Osteoblast (primary cell): ENCODE data around the gene TMTC2. TPM values are rescaled to one million over a fixed set of nuclear protein-coding genes. Genes with fewer than 3 reads are reported as not detected.

Source experiments
- DNase-seq: peaks from one replicate; pipeline ENCODE4 v3.0.0; 2011; ENCODE audit warnings: low spot score, mixed read lengths; ENCODE audit not compliant: insufficient read length; ENCODE audit errors: missing footprints
- H2AFZ ChIP-seq: 2 replicates; pipeline ENCODE4 v1.6.0; 2011; ENCODE audit warnings: mild to moderate bottlenecking, low read length
- H3K27ac ChIP-seq: 2 replicates; pipeline ENCODE4 v1.5.1; 2011; ENCODE audit warnings: mild to moderate bottlenecking, low read depth, low read length, moderate library complexity
- H3K27me3 ChIP-seq: 2 replicates; pipeline ENCODE4 v1.6.0; 2012; ENCODE audit warnings: mild to moderate bottlenecking, control low read depth, inconsistent platforms, low read length, moderate library complexity; ENCODE audit not compliant: insufficient read depth
- H3K36me3 ChIP-seq: 2 replicates; pipeline ENCODE4 v1.5.1; 2011; ENCODE audit warnings: mild to moderate bottlenecking, low read length, control low read depth, moderate library complexity; ENCODE audit not compliant: insufficient read depth
- H3K4me1 ChIP-seq: 2 replicates; pipeline ENCODE4 v1.5.1; 2011; ENCODE audit warnings: mild to moderate bottlenecking, low read length, control low read depth, moderate library complexity; ENCODE audit not compliant: insufficient read depth
- H3K4me2 ChIP-seq: 2 replicates; pipeline ENCODE4 v1.6.0; 2011; ENCODE audit warnings: mild to moderate bottlenecking, low read length; ENCODE audit not compliant: insufficient read depth
- H3K4me3 ChIP-seq: fragments of 200-600 bp; sonication (generic); 3 replicates; pipeline ENCODE4 v1.5.1; 2012; ENCODE audit warnings: mild to moderate bottlenecking, low read length, inconsistent platforms; ENCODE audit not compliant: insufficient read depth
- H3K79me2 ChIP-seq: 2 replicates; pipeline ENCODE4 v1.6.0; 2012; ENCODE audit warnings: mild to moderate bottlenecking, low read length, control low read depth, inconsistent platforms; ENCODE audit not compliant: insufficient read depth
- H3K9me3 ChIP-seq: 2 replicates; pipeline ENCODE4 v1.5.1; 2011; ENCODE audit warnings: low read depth, low read length, control low read depth
- H4K20me1 ChIP-seq: 2 replicates; pipeline ENCODE4 v1.6.0; 2012; ENCODE audit warnings: mild to moderate bottlenecking, low read length, control low read depth; ENCODE audit not compliant: insufficient read depth
- total RNA-seq: library from RNA; depleted of rRNA; stranded (reverse); fragments of >200 nt; gene quantifications from 2 replicates; pipeline ENCODE4 v1.2.3, GENCODE V29; 2012
- TF ChIP-seq, protein P1 (sequence below): IDR thresholded peaks from 2 replicates; pipeline ENCODE4 v1.5.1; 2011; ENCODE audit warnings: mild to moderate bottlenecking, low read depth, low read length, moderate library complexity; ENCODE audit errors: extremely low read depth

TMTC2 gene
- total RNA-seq, 1 donor = 2.5 TPM

DNA sequence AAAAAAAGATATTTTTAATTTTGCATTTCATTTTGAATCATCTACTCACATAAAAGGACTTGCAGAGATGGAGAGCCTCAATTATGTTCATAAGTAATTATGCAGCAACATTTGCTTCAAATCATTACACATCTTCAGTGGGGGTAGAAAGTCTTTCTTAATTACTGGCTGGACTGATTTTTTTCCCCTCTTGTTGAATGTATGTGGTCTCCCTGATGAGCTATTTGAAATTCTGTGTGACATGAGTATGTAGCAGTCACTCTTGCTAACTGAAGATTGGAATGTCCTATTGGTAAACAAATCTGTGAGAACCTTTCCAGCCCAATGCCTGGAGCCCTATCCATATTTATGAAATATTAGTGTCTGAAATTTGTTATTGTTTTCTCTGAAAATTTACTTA lies 139.8 kb downstream of the TMTC2 start:
- H3K4me2 ChIP-seq = no peak overlapping the region
- H4K20me1 ChIP-seq = no peaks in the 10 kb centered on the region
- no peaks in the 10 kb centered on the region for H3K36me3 ChIP-seq
- H3K27ac ChIP-seq = no peak overlapping the region
- no peaks in the 10 kb centered on the region for H3K4me1 ChIP-seq
- no peaks in the 10 kb centered on the region for H3K27me3 ChIP-seq
- no peak overlapping the region for H3K4me3 ChIP-seq
- no peak overlapping the region for H2AFZ ChIP-seq
- no peak for DNase-seq
- no peaks in the 10 kb centered on the region for H3K9me3 ChIP-seq
- TF ChIP-seq, protein P1, sequence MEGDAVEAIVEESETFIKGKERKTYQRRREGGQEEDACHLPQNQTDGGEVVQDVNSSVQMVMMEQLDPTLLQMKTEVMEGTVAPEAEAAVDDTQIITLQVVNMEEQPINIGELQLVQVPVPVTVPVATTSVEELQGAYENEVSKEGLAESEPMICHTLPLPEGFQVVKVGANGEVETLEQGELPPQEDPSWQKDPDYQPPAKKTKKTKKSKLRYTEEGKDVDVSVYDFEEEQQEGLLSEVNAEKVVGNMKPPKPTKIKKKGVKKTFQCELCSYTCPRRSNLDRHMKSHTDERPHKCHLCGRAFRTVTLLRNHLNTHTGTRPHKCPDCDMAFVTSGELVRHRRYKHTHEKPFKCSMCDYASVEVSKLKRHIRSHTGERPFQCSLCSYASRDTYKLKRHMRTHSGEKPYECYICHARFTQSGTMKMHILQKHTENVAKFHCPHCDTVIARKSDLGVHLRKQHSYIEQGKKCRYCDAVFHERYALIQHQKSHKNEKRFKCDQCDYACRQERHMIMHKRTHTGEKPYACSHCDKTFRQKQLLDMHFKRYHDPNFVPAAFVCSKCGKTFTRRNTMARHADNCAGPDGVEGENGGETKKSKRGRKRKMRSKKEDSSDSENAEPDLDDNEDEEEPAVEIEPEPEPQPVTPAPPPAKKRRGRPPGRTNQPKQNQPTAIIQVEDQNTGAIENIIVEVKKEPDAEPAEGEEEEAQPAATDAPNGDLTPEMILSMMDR = no peak
- H3K79me2 ChIP-seq = no peaks in the 10 kb centered on the region

DNA sequence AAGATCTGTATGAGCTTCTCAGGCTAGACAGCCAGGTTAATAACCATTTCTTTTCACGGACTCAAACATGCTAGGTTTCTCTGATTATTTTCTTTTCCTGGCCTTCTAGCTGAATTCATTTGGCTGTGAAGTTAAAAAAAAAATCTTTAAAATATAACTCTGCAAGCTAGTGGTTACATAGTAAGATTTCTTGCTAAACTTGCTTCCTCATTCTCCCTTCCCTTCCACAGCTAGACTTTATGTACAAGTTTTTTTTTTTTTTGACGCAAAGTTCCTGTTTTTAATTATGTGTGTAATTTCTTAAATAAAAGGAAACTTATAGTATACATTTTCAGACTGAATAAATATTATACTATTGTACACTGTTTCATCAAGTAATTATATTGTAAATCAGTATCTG lies 145.4 kb downstream of the TMTC2 start:
- Histone ChIP-seq H3K4me2 (no peak overlapping the region), H2AFZ (no peak overlapping the region), H3K4me1 (no peaks in the 10 kb centered on the region), H3K27me3 (no peaks in the 10 kb centered on the region), H3K4me3 (no peak overlapping the region), H3K9me3 (no peaks in the 10 kb centered on the region), H3K79me2 (no peaks in the 10 kb centered on the region), H3K36me3 (no peaks in the 10 kb centered on the region), H3K27ac (no peak overlapping the region), H4K20me1 (no peaks in the 10 kb centered on the region)
- TF ChIP-seq, protein P1 = no peak
- no peak for DNase-seq

GRCh38 chr12:82832981-82833380 lies 146.3 kb downstream of the TMTC2 start:
- no peaks in the 10 kb centered on the region for H3K36me3 ChIP-seq
- no peaks in the 10 kb centered on the region for H3K27me3 ChIP-seq
- H2AFZ ChIP-seq = no peak overlapping the region
- no peaks in the 10 kb centered on the region for H3K79me2 ChIP-seq
- H3K4me1 ChIP-seq = no peaks in the 10 kb centered on the region
- no peak overlapping the region for H3K27ac ChIP-seq
- no peak for DNase-seq
- no peak overlapping the region for H3K4me3 ChIP-seq
- no peak overlapping the region for H3K4me2 ChIP-seq
- no peaks in the 10 kb centered on the region for H4K20me1 ChIP-seq
- TF ChIP-seq, protein P1 = no peak
- H3K9me3 ChIP-seq = no peaks in the 10 kb centered on the region

- Histone ChIP-seq H3K4me1 (no peaks in the 10 kb centered on the region), H3K4me2 (no peak overlapping the region), H3K27ac (no peak overlapping the region), H3K9me3 (no peaks in the 10 kb centered on the region), H2AFZ (no peak overlapping the region), H3K4me3 (no peak overlapping the region), H3K36me3 (no peaks in the 10 kb centered on the region), H4K20me1 (no peaks in the 10 kb centered on the region), H3K79me2 (no peaks in the 10 kb centered on the region), H3K27me3 (no peaks in the 10 kb centered on the region)
- TF ChIP-seq, protein P1 = no peak
- DNase-seq = no peak
These were observed 146.8 kb downstream of the TMTC2 start for GRCh38 chr12:82833481-82833880.
